GM12878 (cell line): ENCODE results near the gene CAPN9. TPM values are rescaled to one million over a fixed set of nuclear protein-coding genes. Genes with fewer than 3 reads are reported as not detected.

Source experiments
- ATAC-seq: fragments of 200-7000 bp; cut with Tn5 transposase; 3 replicates; pipeline ENCODE4 v1.9.1; 2020; ENCODE audit warnings: mild to moderate bottlenecking, moderate library complexity
- BruUV-seq: library from RNA; stranded (reverse); fragments of 400-500 nt; replicated peaks from 2 replicates; lab custom pipeline; 2021; lab: Mats Ljungman, UMichigan
- CTCF ChIA-PET: fragments of 300-600 bp; sonication (Branson Sonifier 250); formaldehyde crosslinking; extraction: SDS; loops from one replicate; lab custom pipeline; 2021; ENCODE audit warnings: inconsistent platforms; lab: Yijun Ruan, JAX
- POLR2A ChIA-PET: fragments of 350-600 bp; formaldehyde crosslinking; extraction: SDS; loops from one replicate; lab custom pipeline; 2021; ENCODE audit warnings: inconsistent platforms; lab: Charles Lee
- RAD21 ChIA-PET: fragments of 300-600 bp; sonication (Branson Sonifier 250); formaldehyde crosslinking; loops from one replicate; lab custom pipeline; 2023; ENCODE audit warnings: antibody characterized with exemption; ENCODE audit not compliant: unreplicated experiment; lab: Charles Lee
- SMC1A ChIA-PET: fragments of 300-600 bp; sonication (Branson Sonifier 250); formaldehyde crosslinking; loops from one replicate; lab custom pipeline; 2023; ENCODE audit not compliant: unreplicated experiment, uncharacterized antibody; lab: Charles Lee
- DNase-seq: peaks from one replicate; pipeline ENCODE4 v3.0.0-alpha.2; 2011; ENCODE audit warnings: low read depth, low spot score
- FAIRE-seq: peaks from 3 replicates; lab custom pipeline; 2011; peaks lifted over from hg19 to GRCh38; lab: Jason Lieb, UNC
- H2AFZ ChIP-seq: 2 replicates; pipeline ENCODE4 v1.6.0; 2011; ENCODE audit warnings: low read depth, low read length, control low read depth; ENCODE audit not compliant: control insufficient read depth
- H3K27ac ChIP-seq: 2 replicates; pipeline ENCODE4 v1.5.1; 2011; ENCODE audit warnings: control low read depth; ENCODE audit not compliant: control insufficient read depth, insufficient read depth
- H3K27me3 ChIP-seq, 2 experiments: replicated peaks in 1 of 2; 2 replicates each; pipeline versions ENCODE4 v1.6.0 to v1.6.1; 2011; ENCODE audit warnings: low read length in 1 of 2; ENCODE audit not compliant: control insufficient read depth in 2 of 2, insufficient read depth in 2 of 2
- H3K36me3 ChIP-seq, 2 experiments: 2 replicates each; pipeline ENCODE4 v1.5.1; 2011; ENCODE audit warnings: low read length in 1 of 2; ENCODE audit not compliant: control insufficient read depth in 2 of 2, insufficient read depth in 2 of 2
- H3K4me1 ChIP-seq: 2 replicates; pipeline ENCODE4 v1.6.1; 2011; ENCODE audit warnings: mild to moderate bottlenecking, low read length, moderate library complexity, mixed read lengths; ENCODE audit not compliant: control insufficient read depth, insufficient read depth
- H3K4me2 ChIP-seq: 2 replicates; pipeline ENCODE4 v1.6.0; 2011; ENCODE audit warnings: control low read depth; ENCODE audit not compliant: control insufficient read depth, insufficient read depth
- H3K4me3 ChIP-seq: fragments of 200-600 bp; sonication (generic); 2 replicates; pipeline ENCODE4 v1.5.1; 2016
- H3K79me2 ChIP-seq: 2 replicates; pipeline ENCODE4 v1.6.0; 2011; ENCODE audit warnings: low read length; ENCODE audit not compliant: control insufficient read depth, insufficient read depth
- H3K9ac ChIP-seq: 2 replicates; pipeline ENCODE4 v1.8.0; 2011; ENCODE audit warnings: low read length, control low read depth, mixed read lengths; ENCODE audit not compliant: control insufficient read depth, insufficient read depth
- H3K9me3 ChIP-seq: replicated peaks from 3 replicates; pipeline ENCODE4 v1.5.1; 2011; ENCODE audit warnings: mild to moderate bottlenecking, low read length; ENCODE audit not compliant: control insufficient read depth, insufficient read depth
- H4K20me1 ChIP-seq: 2 replicates; pipeline ENCODE4 v1.6.0; 2011; ENCODE audit not compliant: control insufficient read depth, insufficient read depth
- BMI1 ChIP-seq: fragments of 450-650 bp; IDR thresholded peaks from 2 replicates; pipeline ENCODE4 v1.6.1; 2016; ENCODE audit warnings: mild to moderate bottlenecking, moderate library complexity, borderline replicate concordance
- BRCA1 ChIP-seq: IDR thresholded peaks from 2 replicates; pipeline ENCODE4 v1.6.1; 2011; ENCODE audit warnings: low read depth, low read length, improper control_type of control experiment
- FOXK2 ChIP-seq: fragments of 450-650 bp; IDR thresholded peaks from 2 replicates; pipeline ENCODE4 v1.6.1; 2017; ENCODE audit warnings: mild to moderate bottlenecking, moderate library complexity
- GATAD2B ChIP-seq: fragments of 450-650 bp; conservative IDR thresholded peaks from 2 replicates; pipeline ENCODE4 v1.6.1; 2017; ENCODE audit warnings: low read depth, mild to moderate bottlenecking, moderate library complexity
- HDAC6 ChIP-seq: fragments of 200-600 bp; sonication (generic); IDR thresholded peaks from one replicate; pipeline ENCODE4 v1.8.0; 2017; ENCODE audit warnings: antibody characterized with exemption; ENCODE audit not compliant: unreplicated experiment
- MYC ChIP-seq: IDR thresholded peaks from 2 replicates; pipeline ENCODE4 v1.6.1; 2011; ENCODE audit warnings: mild to moderate bottlenecking, low read length, moderate library complexity, inconsistent platforms; ENCODE audit not compliant: insufficient read depth, insufficient replicate concordance, insufficient read length, severe bottlenecking
- NFXL1 ChIP-seq: fragments of 450-650 bp; IDR thresholded peaks from 2 replicates; pipeline ENCODE4 v1.6.1; 2017; ENCODE audit warnings: antibody characterized with exemption, mild to moderate bottlenecking, borderline replicate concordance
- SMC3 ChIP-seq: IDR thresholded peaks from 2 replicates; pipeline ENCODE4 v1.6.1; 2011; ENCODE audit warnings: low read length, improper control_type of control experiment, borderline replicate concordance
- SP1 ChIP-seq: IDR thresholded peaks from one replicate; pipeline ENCODE4 v1.6.1; 2011; ENCODE audit warnings: low read depth, low read length
- SREBF1 ChIP-seq: IDR thresholded peaks from 2 replicates; pipeline ENCODE4 v1.6.1; 2012; ENCODE audit warnings: mild to moderate bottlenecking, low read length
- WRNIP1 ChIP-seq: IDR thresholded peaks from 2 replicates; pipeline ENCODE4 v1.6.1; 2011; ENCODE audit warnings: low read depth, low read length, improper control_type of control experiment, borderline replicate concordance
- YBX1 ChIP-seq: fragments of 450-650 bp; IDR thresholded peaks from 2 replicates; pipeline ENCODE4 v1.6.1; 2016; ENCODE audit warnings: antibody characterized with exemption
- WGBS: methylation state at CpG from one replicate; pipeline ENCODE4 v1.1.6; 2016; ENCODE audit warnings: low lambda C conversion rate; ENCODE audit not compliant: insufficient replicate concordance, insufficient coverage; ENCODE audit errors: missing lambda C conversion rate; 5-methylcytosine and 5-hydroxymethylcytosine counted together
- in situ Hi-C: fragments of 300-500 bp; cut with MboI; formaldehyde crosslinking; loops from 9 replicates; pipeline ENCODE4 v1.14.3; 2018; ENCODE audit warnings: mixed read lengths
- intact Hi-C: fragments of 100-400 bp; cut with micrococcal nuclease; formaldehyde crosslinking; loops from one replicate; pipeline ENCODE4 v1.14.2; 2022; ENCODE audit not compliant: unreplicated experiment
- polyA plus RNA-seq, 11 experiments: library from polyadenylated mRNA; depleted of rRNA in 4 of 11; unstranded in 6 of 11; stranded (reverse) in 5 of 11; fragments of >200 nt; fragmentation: Nextera tagmentation in 4 of 11; fragmentation: Illumina TruSeq in 1 of 11; extraction: Ambion mirVana in 4 of 11; extraction: Trizol in 1 of 11; gene quantifications; 1 replicate in 1 of 11; 2 replicates in 10 of 11; pipeline versions ENCODE4 v1.2.1 to v1.2.3, GENCODE V29; 2011 to 2016; ENCODE audit warnings: inconsistent platforms in 2 of 11, missing spikeins in 2 of 11, low read depth in 1 of 11
- total RNA-seq, 4 experiments: library from RNA; depleted of rRNA in 3 of 4; stranded (reverse); fragments of >200 nt in 3 of 4; fragmentation: Illumina TruSeq in 1 of 4; extraction: Trizol in 1 of 4; gene quantifications; 2 replicates each; pipeline versions ENCODE4 v1.2.1 to v1.2.3, GENCODE V29; 2013 to 2021
- TF ChIP-seq, protein P1 (sequence below): IDR thresholded peaks from 2 replicates; pipeline ENCODE4 v1.6.1; 2011; ENCODE audit warnings: borderline replicate concordance, low read depth, mild to moderate bottlenecking, moderate library complexity, low read length; ENCODE audit not compliant: insufficient read depth, poor library complexity, severe bottlenecking
- TF ChIP-seq, protein P2 (sequence below), 3 experiments: IDR thresholded peaks in 2 of 3; conservative IDR thresholded peaks in 1 of 3; 2 replicates each; pipeline ENCODE4 v1.5.1; 2011; ENCODE audit warnings: low read depth in 3 of 3, low read length in 3 of 3, mild to moderate bottlenecking in 3 of 3, control low read depth in 2 of 3, moderate library complexity in 2 of 3, inconsistent platforms in 1 of 3, mixed read lengths in 1 of 3; ENCODE audit not compliant: control insufficient read depth in 2 of 3, insufficient read depth in 1 of 3; ENCODE audit errors: extremely low read depth in 1 of 3
- TF ChIP-seq, protein P3 (sequence below): fragments of 450-650 bp; formaldehyde crosslinking; IDR thresholded peaks from 2 replicates; pipeline ENCODE4 v1.4.0; 2020; ENCODE audit warnings: mild to moderate bottlenecking, moderate library complexity

The CAPN9 gene
- total and polyA plus RNA-seq, 10 of the 15 experiments (the other 5 are each of a cell fraction or from before 2014, with no cell fraction given): not detected

DNA sequence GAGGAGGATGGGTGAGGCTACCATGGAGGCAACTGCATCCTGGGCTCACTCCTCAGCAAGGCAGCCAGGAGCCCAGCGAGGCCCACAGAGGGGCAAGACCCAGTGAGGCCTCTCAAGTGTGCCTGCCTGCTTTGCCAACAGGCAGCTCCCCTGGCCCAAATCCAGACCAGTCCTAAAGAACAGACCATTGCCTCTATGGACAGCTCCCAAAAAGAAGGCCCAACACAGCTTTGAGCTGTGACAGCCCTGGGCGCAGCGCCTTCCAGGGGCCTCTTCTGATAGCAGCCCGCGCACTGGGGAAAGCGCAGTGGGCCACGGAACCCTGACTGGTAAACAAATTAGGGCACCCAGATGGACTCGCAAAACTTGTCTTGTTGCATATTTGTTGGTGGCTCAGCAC lies 95.6 kb downstream of the CAPN9 start:
- CTCF ChIA-PET: no interaction called here
- FAIRE-seq (no peak), DNase-seq (no peak), ATAC-seq (no peak)
- intact Hi-C loops (no loop called here), in situ Hi-C loops (no loop called here)
- SMC1A ChIA-PET: no interaction called here
- no peaks in the 10 kb centered on the region for H3K27me3 ChIP-seq
- H3K36me3 ChIP-seq: no peaks in the 10 kb centered on the region
- no peaks in the 10 kb centered on the region for H4K20me1 ChIP-seq
- H3K4me2 ChIP-seq: no peak overlapping the region
- no peak overlapping the region for H3K27ac ChIP-seq
- H3K4me1 ChIP-seq: no peaks in the 10 kb centered on the region
- no peak overlapping the region for H2AFZ ChIP-seq
- H3K79me2 ChIP-seq: no peaks in the 10 kb centered on the region
- no peak overlapping the region for H3K9ac ChIP-seq
- 78% methylated on average over 8 of the region's 8 CpGs for WGBS
- no peak overlapping the region for H3K4me3 ChIP-seq
- POLR2A ChIA-PET: no interaction called here
- RAD21 ChIA-PET: no interaction called here
- no peaks in the 10 kb centered on the region for H3K9me3 ChIP-seq
- no TSS peak for BruUV-seq
- TF ChIP-seq YBX1 (no peak), HDAC6 (no peak), NFXL1 (no peak), BMI1 (no peak), SP1 (no peak), BRCA1 (no peak), WRNIP1 (no peak), MYC (no peak), SMC3 (no peak), SREBF1 (no peak), FOXK2 (no peak), GATAD2B (no peak)
- TF ChIP-seq, protein P1, sequence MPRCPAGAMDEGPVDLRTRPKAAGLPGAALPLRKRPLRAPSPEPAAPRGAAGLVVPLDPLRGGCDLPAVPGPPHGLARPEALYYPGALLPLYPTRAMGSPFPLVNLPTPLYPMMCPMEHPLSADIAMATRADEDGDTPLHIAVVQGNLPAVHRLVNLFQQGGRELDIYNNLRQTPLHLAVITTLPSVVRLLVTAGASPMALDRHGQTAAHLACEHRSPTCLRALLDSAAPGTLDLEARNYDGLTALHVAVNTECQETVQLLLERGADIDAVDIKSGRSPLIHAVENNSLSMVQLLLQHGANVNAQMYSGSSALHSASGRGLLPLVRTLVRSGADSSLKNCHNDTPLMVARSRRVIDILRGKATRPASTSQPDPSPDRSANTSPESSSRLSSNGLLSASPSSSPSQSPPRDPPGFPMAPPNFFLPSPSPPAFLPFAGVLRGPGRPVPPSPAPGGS: no peak
- TF ChIP-seq, protein P2, sequence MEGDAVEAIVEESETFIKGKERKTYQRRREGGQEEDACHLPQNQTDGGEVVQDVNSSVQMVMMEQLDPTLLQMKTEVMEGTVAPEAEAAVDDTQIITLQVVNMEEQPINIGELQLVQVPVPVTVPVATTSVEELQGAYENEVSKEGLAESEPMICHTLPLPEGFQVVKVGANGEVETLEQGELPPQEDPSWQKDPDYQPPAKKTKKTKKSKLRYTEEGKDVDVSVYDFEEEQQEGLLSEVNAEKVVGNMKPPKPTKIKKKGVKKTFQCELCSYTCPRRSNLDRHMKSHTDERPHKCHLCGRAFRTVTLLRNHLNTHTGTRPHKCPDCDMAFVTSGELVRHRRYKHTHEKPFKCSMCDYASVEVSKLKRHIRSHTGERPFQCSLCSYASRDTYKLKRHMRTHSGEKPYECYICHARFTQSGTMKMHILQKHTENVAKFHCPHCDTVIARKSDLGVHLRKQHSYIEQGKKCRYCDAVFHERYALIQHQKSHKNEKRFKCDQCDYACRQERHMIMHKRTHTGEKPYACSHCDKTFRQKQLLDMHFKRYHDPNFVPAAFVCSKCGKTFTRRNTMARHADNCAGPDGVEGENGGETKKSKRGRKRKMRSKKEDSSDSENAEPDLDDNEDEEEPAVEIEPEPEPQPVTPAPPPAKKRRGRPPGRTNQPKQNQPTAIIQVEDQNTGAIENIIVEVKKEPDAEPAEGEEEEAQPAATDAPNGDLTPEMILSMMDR (IDR thresholded peaks at IDR 0.05 in 2 of 3, conservative IDR thresholded peaks at IDR 0.05 in 1 of 3; ENCODE audit: control insufficient read depth in 2 of 3, extremely low read depth in 1 of 3, insufficient read depth in 1 of 3, low read depth in 3 of 3, low read length in 3 of 3): no peak
- TF ChIP-seq, protein P3, sequence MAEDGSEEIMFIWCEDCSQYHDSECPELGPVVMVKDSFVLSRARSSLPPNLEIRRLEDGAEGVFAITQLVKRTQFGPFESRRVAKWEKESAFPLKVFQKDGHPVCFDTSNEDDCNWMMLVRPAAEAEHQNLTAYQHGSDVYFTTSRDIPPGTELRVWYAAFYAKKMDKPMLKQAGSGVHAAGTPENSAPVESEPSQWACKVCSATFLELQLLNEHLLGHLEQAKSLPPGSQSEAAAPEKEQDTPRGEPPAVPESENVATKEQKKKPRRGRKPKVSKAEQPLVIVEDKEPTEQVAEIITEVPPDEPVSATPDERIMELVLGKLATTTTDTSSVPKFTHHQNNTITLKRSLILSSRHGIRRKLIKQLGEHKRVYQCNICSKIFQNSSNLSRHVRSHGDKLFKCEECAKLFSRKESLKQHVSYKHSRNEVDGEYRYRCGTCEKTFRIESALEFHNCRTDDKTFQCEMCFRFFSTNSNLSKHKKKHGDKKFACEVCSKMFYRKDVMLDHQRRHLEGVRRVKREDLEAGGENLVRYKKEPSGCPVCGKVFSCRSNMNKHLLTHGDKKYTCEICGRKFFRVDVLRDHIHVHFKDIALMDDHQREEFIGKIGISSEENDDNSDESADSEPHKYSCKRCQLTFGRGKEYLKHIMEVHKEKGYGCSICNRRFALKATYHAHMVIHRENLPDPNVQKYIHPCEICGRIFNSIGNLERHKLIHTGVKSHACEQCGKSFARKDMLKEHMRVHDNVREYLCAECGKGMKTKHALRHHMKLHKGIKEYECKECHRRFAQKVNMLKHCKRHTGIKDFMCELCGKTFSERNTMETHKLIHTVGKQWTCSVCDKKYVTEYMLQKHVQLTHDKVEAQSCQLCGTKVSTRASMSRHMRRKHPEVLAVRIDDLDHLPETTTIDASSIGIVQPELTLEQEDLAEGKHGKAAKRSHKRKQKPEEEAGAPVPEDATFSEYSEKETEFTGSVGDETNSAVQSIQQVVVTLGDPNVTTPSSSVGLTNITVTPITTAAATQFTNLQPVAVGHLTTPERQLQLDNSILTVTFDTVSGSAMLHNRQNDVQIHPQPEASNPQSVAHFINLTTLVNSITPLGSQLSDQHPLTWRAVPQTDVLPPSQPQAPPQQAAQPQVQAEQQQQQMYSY: no peak
